OCI-LY7 (cell line): ENCODE results near the gene CENPV.

Experiments used
- EZH2phosphoT487 ChIP-seq: fragments of 200-600 bp; sonication (generic); IDR thresholded peaks from 2 replicates; pipeline ENCODE4 v1.6.1; 2018; ENCODE audit warnings: low read depth, borderline replicate concordance, mild to moderate bottlenecking, mixed run types, antibody characterized with exemption, low read length, moderate library complexity, mixed read lengths
- TF ChIP-seq, protein P1 (sequence below): fragments of 200-600 bp; sonication (generic); conservative IDR thresholded peaks from 2 replicates; pipeline ENCODE4 v1.5.1; 2014; ENCODE audit warnings: mild to moderate bottlenecking, antibody characterized with exemption, low read length, moderate library complexity, mixed read lengths

DNA sequence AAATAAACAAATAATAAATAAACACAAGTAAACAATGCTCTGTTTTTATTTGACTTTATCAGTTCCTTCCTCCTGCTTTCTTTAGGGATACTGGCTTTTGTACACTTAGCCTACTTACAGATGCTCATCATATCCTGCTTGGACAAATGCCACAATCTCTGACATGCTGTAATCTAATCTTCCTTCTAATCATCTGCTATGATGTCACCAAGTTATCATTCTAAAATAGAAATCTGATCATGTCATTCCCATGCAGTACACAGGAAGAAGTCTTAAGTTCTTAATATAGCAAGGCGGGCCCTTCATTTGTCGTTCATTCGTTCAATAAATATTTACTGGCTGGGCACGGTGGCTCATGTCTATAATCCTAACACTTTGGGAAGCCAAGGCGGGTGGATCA, 18.5 kb upstream of the CENPV start:
- TF ChIP-seq, protein P1, sequence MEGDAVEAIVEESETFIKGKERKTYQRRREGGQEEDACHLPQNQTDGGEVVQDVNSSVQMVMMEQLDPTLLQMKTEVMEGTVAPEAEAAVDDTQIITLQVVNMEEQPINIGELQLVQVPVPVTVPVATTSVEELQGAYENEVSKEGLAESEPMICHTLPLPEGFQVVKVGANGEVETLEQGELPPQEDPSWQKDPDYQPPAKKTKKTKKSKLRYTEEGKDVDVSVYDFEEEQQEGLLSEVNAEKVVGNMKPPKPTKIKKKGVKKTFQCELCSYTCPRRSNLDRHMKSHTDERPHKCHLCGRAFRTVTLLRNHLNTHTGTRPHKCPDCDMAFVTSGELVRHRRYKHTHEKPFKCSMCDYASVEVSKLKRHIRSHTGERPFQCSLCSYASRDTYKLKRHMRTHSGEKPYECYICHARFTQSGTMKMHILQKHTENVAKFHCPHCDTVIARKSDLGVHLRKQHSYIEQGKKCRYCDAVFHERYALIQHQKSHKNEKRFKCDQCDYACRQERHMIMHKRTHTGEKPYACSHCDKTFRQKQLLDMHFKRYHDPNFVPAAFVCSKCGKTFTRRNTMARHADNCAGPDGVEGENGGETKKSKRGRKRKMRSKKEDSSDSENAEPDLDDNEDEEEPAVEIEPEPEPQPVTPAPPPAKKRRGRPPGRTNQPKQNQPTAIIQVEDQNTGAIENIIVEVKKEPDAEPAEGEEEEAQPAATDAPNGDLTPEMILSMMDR: no peak
- no peak for TF ChIP-seq EZH2phosphoT487
